ENCODE results near the gene LIMCH1. TPM values are rescaled to one million over a fixed set of nuclear protein-coding genes. Genes with fewer than 3 reads are reported as not detected.
A peak's percentile ranks its signal among the peaks of the same experiment; 100 is the strongest.

The LIMCH1 gene
- total RNA-seq, 1 experiment from 2014 or later = 19.7 TPM

- H3F3A ChIP-seq (ENCODE audit: low read length, unreplicated experiment) = no peaks in the 10 kb centered on the region
- no TSS peak for BruUV-seq (replicated peaks)
- intact Hi-C loops (cut with micrococcal nuclease) = loop anchor here (1.0 kb wide), 1 partner anchor 380 kb away; no protein-coding TSS in a partner anchor
- no peak overlapping the region for H2AFZ ChIP-seq (ENCODE audit: low read length)
- peaks cover 19% of the 10 kb centered on the region for H3K4me1 ChIP-seq (ENCODE audit: insufficient read depth, low read length)
- H3K9me2 ChIP-seq (replicated peaks; ENCODE audit: low read length) = no peaks in the 10 kb centered on the region
- H3K9me3 ChIP-seq (ENCODE audit: low read length) = no peaks in the 10 kb centered on the region
- H3K4me3 ChIP-seq (ENCODE audit: low read length) = no peak overlapping the region
- ChIA-PET CTCF (interaction anchor here (0.6 to 2.0 kb wide), 6 partner anchors 192 to 402 kb away, joined by 3 to 20 read pairs (median 6); no protein-coding TSS in a partner anchor), POLR2A (ENCODE audit: unreplicated experiment) (no interaction called here)
- DNase-seq (peak; percentile 67), ATAC-seq (peak; percentile 53; the same call in 1 of the 2 replicates)
- H3K79me2 ChIP-seq (ENCODE audit: low read length) = no peaks in the 10 kb centered on the region
- no peak overlapping the region for H3K9ac ChIP-seq (ENCODE audit: low read length)
- no peak overlapping the region for H3K4me2 ChIP-seq (ENCODE audit: low read length)
- H3K27me3 ChIP-seq (ENCODE audit: low read length) = no peaks in the 10 kb centered on the region
- H3K36me3 ChIP-seq (ENCODE audit: low read depth, low read length) = no peaks in the 10 kb centered on the region; the same call in 1 of the 2 replicates
- H4K20me1 ChIP-seq (ENCODE audit: low read length) = no peaks in the 10 kb centered on the region
- no peak overlapping the region for H3K27ac ChIP-seq (ENCODE audit: low read length)
- no peak for TF ChIP-seq EZH2 (IDR thresholded peaks at IDR 0.05; ENCODE audit: low read length, unreplicated experiment)
- peak; percentile 83 for TF ChIP-seq CTCF (conservative IDR thresholded peaks at IDR 0.05; ENCODE audit: low read depth, low read length)
- no peak for TF ChIP-seq EZH2phosphoT487 (IDR thresholded peaks at IDR 0.05; ENCODE audit: borderline replicate concordance, low read length)
These were observed 123.6 kb downstream of the LIMCH1 start for GRCh38 chr4:41661442-41662076.

- H3F3A ChIP-seq (ENCODE audit: low read length, unreplicated experiment) = no peaks in the 10 kb centered on the region
- H3K9ac ChIP-seq (ENCODE audit: low read length) = no peak overlapping the region
- DNase-seq (no peak), ATAC-seq (no peak)
- TF ChIP-seq CTCF (conservative IDR thresholded peaks at IDR 0.05; ENCODE audit: low read depth, low read length) = no peak
- no peak for TF ChIP-seq EZH2 (IDR thresholded peaks at IDR 0.05; ENCODE audit: low read length, unreplicated experiment)
- TF ChIP-seq EZH2phosphoT487 (IDR thresholded peaks at IDR 0.05; ENCODE audit: borderline replicate concordance, low read length) = no peak
- POLR2A ChIA-PET (ENCODE audit: unreplicated experiment) = no interaction called here
- H3K27ac ChIP-seq (ENCODE audit: low read length) = no peak overlapping the region
- no peaks in the 10 kb centered on the region for H4K20me1 ChIP-seq (ENCODE audit: low read length)
- H3K27me3 ChIP-seq (ENCODE audit: low read length) = no peaks in the 10 kb centered on the region
- H3K4me1 ChIP-seq (ENCODE audit: insufficient read depth, low read length) = no peaks in the 10 kb centered on the region
- intact Hi-C loops (cut with micrococcal nuclease) = no loop called here
- no peak overlapping the region for H3K4me2 ChIP-seq (ENCODE audit: low read length)
- H3K36me3 ChIP-seq (ENCODE audit: low read depth, low read length) = no peaks in the 10 kb centered on the region; the same call in 1 of the 2 replicates
- no peaks in the 10 kb centered on the region for H3K9me2 ChIP-seq (replicated peaks; ENCODE audit: low read length)
- no TSS peak for BruUV-seq (replicated peaks)
- H3K9me3 ChIP-seq (ENCODE audit: low read length) = no peaks in the 10 kb centered on the region
- H3K4me3 ChIP-seq (ENCODE audit: low read length) = no peak overlapping the region
- CTCF ChIA-PET = no interaction called here
- H3K79me2 ChIP-seq (ENCODE audit: low read length) = no peaks in the 10 kb centered on the region
- no peak overlapping the region for H2AFZ ChIP-seq (ENCODE audit: low read length)
These were observed 127.8 kb downstream of the LIMCH1 start for GRCh38 chr4:41665636-41666207.

- TF ChIP-seq EZH2phosphoT487 (IDR thresholded peaks at IDR 0.05; ENCODE audit: borderline replicate concordance, low read length) = no peak
- no peak for TF ChIP-seq EZH2 (IDR thresholded peaks at IDR 0.05; ENCODE audit: low read length, unreplicated experiment)
- no peak for TF ChIP-seq CTCF (conservative IDR thresholded peaks at IDR 0.05; ENCODE audit: low read depth, low read length)
- CTCF ChIA-PET = no interaction called here
- Histone ChIP-seq H3K4me2 (ENCODE audit: low read length) (no peak overlapping the region), H3K9me3 (ENCODE audit: low read length) (no peaks in the 10 kb centered on the region), H3K27me3 (ENCODE audit: low read length) (no peaks in the 10 kb centered on the region), H3K4me3 (ENCODE audit: low read length) (no peak overlapping the region), H3K27ac (ENCODE audit: low read length) (no peak overlapping the region), H3K4me1 (ENCODE audit: insufficient read depth, low read length) (no peaks in the 10 kb centered on the region), H2AFZ (ENCODE audit: low read length) (no peak overlapping the region), H3F3A (ENCODE audit: low read length, unreplicated experiment) (no peaks in the 10 kb centered on the region), H4K20me1 (ENCODE audit: low read length) (no peaks in the 10 kb centered on the region), H3K79me2 (ENCODE audit: low read length) (no peaks in the 10 kb centered on the region), H3K9ac (ENCODE audit: low read length) (no peak overlapping the region), H3K36me3 (ENCODE audit: low read depth, low read length) (no peaks in the 10 kb centered on the region), H3K9me2 (replicated peaks; ENCODE audit: low read length) (no peaks in the 10 kb centered on the region)
- POLR2A ChIA-PET (ENCODE audit: unreplicated experiment) = no interaction called here
- no TSS peak for BruUV-seq (replicated peaks)
- intact Hi-C loops (cut with micrococcal nuclease) = no loop called here
- no peak for DNase-seq
- ATAC-seq = no peak
These were observed 130.1 kb downstream of the LIMCH1 start for GRCh38 chr4:41668024-41668423.

All from PC-3 (cell line).